ENCODE results near the gene SNAPC1.
"Not testable (repeated sequence)": the region's sequence is repeated elsewhere in the genome, so short reads cannot be mapped to it uniquely, and the experiment has no call there.

The SNAPC1 gene

DNA sequence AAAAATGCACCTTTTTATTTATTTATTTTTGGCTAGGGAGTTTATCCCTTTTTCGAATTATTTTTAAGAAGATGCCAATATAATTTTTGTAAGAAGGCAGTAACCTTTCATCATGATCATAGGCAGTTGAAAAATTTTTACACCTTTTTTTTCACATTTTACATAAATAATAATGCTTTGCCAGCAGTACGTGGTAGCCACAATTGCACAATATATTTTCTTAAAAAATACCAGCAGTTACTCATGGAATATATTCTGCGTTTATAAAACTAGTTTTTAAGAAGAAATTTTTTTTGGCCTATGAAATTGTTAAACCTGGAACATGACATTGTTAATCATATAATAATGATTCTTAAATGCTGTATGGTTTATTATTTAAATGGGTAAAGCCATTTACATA, 14.9 kb upstream of the SNAPC1 start:
- Histone ChIP-seq H3K27ac (ENCODE audit: low read depth, low read length) (no peak overlapping the region), H3K9me3 (ENCODE audit: control insufficient read depth in 1 of 2, low read length in 2 of 2) (no peaks in the 10 kb centered on the region), H3K4me3 (ENCODE audit: low read depth in 1 of 2, low read length in 2 of 2) (no peak overlapping the region), H3K27me3 (ENCODE audit: control insufficient read depth in 1 of 2, insufficient read depth in 2 of 2, low read length in 2 of 2) (no peaks in the 10 kb centered on the region), H3K9ac (ENCODE audit: low read depth in 1 of 2, low read length in 2 of 2) (no peak overlapping the region), H3K36me3 (ENCODE audit: control insufficient read depth in 1 of 2, insufficient read depth in 2 of 2, low read length in 2 of 2) (peaks cover 18 to 27% of the 10 kb centered on the region in 2 donors), H3K4me1 (ENCODE audit: control insufficient read depth in 1 of 2, insufficient read depth in 2 of 2, low read length in 2 of 2) (peaks cover 11 to 21% of the 10 kb centered on the region in 2 donors)

DNA sequence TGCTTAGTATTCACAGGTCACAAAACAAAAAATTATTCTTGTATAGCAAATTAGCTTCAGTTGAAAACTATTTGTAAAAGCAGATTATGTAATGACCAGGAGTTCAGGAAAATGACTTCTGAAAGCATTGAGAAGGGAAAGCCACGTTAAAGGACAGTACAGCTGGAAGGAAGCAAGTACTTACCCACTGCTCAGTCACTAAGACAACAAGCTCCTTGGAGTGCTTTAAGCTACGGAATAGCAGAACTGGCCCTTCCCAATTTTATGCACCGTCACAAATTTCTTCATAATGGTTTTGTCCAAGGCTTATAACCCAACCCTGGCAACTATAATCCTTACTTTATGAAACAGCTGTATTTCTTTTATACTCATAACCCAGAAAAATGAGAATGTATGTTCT, 13.0 kb upstream of the SNAPC1 start:
- peaks cover 11 to 15% of the 10 kb centered on the region in 2 donors for H3K36me3 ChIP-seq (ENCODE audit: control insufficient read depth in 1 of 2, insufficient read depth in 2 of 2, low read length in 2 of 2)
- peaks cover 11 to 24% of the 10 kb centered on the region in 2 donors for H3K4me1 ChIP-seq (ENCODE audit: control insufficient read depth in 1 of 2, insufficient read depth in 2 of 2, low read length in 2 of 2)
- H3K27me3 ChIP-seq (ENCODE audit: control insufficient read depth in 1 of 2, insufficient read depth in 2 of 2, low read length in 2 of 2) = no peaks in the 10 kb centered on the region
- H3K9ac ChIP-seq (ENCODE audit: low read depth in 1 of 2, low read length in 2 of 2) = no peak overlapping the region
- no peak overlapping the region for H3K27ac ChIP-seq (ENCODE audit: low read depth, low read length)
- no peak overlapping the region for H3K4me3 ChIP-seq (ENCODE audit: low read depth in 1 of 2, low read length in 2 of 2)
- H3K9me3 ChIP-seq (ENCODE audit: control insufficient read depth in 1 of 2, low read length in 2 of 2) = no peaks in the 10 kb centered on the region

DNA sequence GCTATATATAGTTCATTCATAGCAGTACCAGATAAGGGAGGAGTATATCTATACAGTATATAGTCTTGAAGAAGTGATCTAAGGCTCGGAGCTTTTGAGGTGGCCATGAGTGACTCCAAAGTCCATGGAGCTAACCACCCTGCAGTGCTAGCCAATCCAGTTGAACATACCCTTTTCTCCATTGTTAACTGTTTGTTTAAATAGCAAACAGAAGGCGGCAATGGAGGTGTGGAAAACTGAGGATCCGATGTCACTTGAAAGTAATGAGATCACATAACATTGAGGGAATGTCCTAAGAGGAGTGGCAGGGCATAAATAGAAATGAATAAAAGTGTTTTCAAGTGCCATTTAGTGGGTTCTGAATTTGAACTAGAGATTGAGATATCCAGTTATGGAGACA, 12.4 kb upstream of the SNAPC1 start:
- Histone ChIP-seq H3K36me3 (ENCODE audit: control insufficient read depth in 1 of 2, insufficient read depth in 2 of 2, low read length in 2 of 2) (peaks cover 6 to 15% of the 10 kb centered on the region in 2 donors), H3K27ac (ENCODE audit: low read depth, low read length) (no peak overlapping the region), H3K27me3 (ENCODE audit: control insufficient read depth in 1 of 2, insufficient read depth in 2 of 2, low read length in 2 of 2) (no peaks in the 10 kb centered on the region), H3K9ac (ENCODE audit: low read depth in 1 of 2, low read length in 2 of 2) (no peak overlapping the region), H3K9me3 (ENCODE audit: control insufficient read depth in 1 of 2, low read length in 2 of 2) (no peaks in the 10 kb centered on the region), H3K4me1 (ENCODE audit: control insufficient read depth in 1 of 2, insufficient read depth in 2 of 2, low read length in 2 of 2) (peaks cover 11 to 24% of the 10 kb centered on the region in 2 donors), H3K4me3 (ENCODE audit: low read depth in 1 of 2, low read length in 2 of 2) (peak overlapping the region in 1 of 2 donors; percentile 34)

DNA sequence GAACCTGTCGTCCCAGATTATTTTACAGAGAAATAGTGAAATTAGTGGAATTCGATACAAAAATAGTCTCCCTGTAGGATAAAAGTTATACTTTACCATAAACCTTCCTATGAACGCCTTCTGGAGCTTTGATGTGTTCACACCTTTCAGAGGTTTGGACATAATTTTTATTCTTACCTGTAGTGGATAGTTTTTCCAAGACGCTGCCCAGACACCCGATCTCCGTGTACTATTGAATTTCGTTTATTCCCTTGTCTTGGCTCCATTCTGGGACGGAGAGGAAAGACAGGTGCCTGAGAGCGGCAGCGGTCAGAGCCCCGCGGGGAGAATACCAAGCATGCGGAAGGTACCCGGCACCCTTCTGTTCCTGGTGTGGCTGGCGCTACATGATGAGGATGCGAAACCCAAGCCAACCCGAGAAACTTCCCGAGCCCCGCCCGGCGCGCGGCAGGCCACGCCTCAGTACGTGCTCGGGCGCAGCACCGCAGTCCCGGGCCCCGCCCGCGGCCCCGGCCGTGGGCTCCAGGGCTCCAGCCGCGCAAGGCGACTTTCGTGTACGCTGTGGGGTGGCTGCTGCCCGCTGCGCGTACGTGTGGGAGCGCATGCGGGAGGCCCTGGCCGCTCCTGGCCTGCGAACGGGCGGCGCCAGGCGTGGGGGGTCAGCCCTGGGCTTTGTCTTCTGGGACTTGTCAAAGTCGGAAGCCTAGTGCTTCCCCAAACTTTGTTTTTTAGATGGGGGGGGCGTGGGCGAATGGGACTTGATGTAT, 11.3 kb upstream of the SNAPC1 start:
- Histone ChIP-seq H3K27me3 (ENCODE audit: control insufficient read depth in 1 of 2, insufficient read depth in 2 of 2, low read length in 2 of 2) (no peaks in the 10 kb centered on the region), H3K27ac (ENCODE audit: low read depth, low read length) (peak overlapping the region; percentile 80), H3K9me3 (ENCODE audit: control insufficient read depth in 1 of 2, low read length in 2 of 2) (no peaks in the 10 kb centered on the region), H3K9ac (ENCODE audit: low read depth in 1 of 2, low read length in 2 of 2) (peak overlapping the region; percentile 48 to 73), H3K4me3 (ENCODE audit: low read depth in 1 of 2, low read length in 2 of 2) (peak overlapping the region; percentile 68 to 79), H3K4me1 (ENCODE audit: control insufficient read depth in 1 of 2, insufficient read depth in 2 of 2, low read length in 2 of 2) (peaks cover 11 to 24% of the 10 kb centered on the region in 2 donors), H3K36me3 (ENCODE audit: control insufficient read depth in 1 of 2, insufficient read depth in 2 of 2, low read length in 2 of 2) (peaks cover 0 to 15% of the 10 kb centered on the region in 2 donors)

DNA sequence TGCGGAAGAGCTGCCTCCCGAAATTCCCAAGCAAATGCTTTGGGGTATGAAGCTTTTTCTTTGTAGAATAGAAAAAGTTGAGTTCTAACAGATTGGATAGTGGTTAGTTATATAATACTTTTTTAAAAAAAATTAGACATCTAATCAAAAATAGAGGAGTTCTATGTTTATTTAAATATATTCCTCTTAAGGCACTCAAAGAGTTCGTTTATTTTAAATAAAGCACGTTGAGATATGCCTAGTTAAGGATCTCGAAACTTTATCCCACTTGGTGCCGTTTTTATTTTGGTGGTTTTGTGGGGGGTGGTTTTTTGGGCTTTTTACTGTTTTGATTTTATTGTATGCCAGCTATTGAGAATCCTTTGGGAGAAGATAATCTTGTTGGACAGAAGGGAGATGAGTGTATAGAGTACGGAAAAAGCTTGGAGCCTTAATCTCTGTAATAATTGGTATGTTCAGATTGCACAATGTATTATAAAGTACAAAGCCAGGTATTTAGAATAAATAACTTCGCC, 10.7 kb upstream of the SNAPC1 start:
- Histone ChIP-seq H3K27ac (ENCODE audit: low read depth, low read length) (no peak overlapping the region), H3K9ac (ENCODE audit: low read depth in 1 of 2, low read length in 2 of 2) (peak overlapping the region; percentile 48 to 73), H3K4me3 (ENCODE audit: low read depth in 1 of 2, low read length in 2 of 2) (peak overlapping the region; percentile 68 to 79), H3K27me3 (ENCODE audit: control insufficient read depth in 1 of 2, insufficient read depth in 2 of 2, low read length in 2 of 2) (no peaks in the 10 kb centered on the region), H3K9me3 (ENCODE audit: control insufficient read depth in 1 of 2, low read length in 2 of 2) (no peaks in the 10 kb centered on the region), H3K4me1 (ENCODE audit: control insufficient read depth in 1 of 2, insufficient read depth in 2 of 2, low read length in 2 of 2) (peaks cover 11 to 24% of the 10 kb centered on the region in 2 donors), H3K36me3 (ENCODE audit: control insufficient read depth in 1 of 2, insufficient read depth in 2 of 2, low read length in 2 of 2) (peaks cover 0 to 15% of the 10 kb centered on the region in 2 donors)

DNA sequence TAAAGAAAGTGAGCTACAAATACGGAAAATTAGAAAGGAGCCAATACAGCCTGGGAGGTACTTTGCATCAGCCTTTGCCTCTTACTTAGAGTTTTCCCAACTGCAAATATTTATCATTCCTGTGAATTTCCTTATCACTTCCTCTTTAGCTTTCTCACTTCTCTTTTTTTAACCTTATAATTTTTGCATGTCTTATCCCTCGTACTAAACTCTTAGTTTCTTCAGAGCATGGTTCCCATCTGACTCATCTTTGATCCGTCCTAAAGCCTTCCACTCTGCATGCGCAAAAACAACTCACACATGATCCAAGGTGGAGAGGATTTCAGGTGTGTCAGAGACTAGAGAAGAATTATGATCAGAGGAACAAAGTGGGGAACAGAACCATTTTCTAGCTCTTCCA, 9.6 kb upstream of the SNAPC1 start:
- Histone ChIP-seq H3K27me3 (ENCODE audit: control insufficient read depth in 1 of 2, insufficient read depth in 2 of 2, low read length in 2 of 2) (no peaks in the 10 kb centered on the region), H3K9me3 (ENCODE audit: control insufficient read depth in 1 of 2, low read length in 2 of 2) (no peaks in the 10 kb centered on the region), H3K9ac (ENCODE audit: low read depth in 1 of 2, low read length in 2 of 2) (no peak overlapping the region), H3K4me1 (ENCODE audit: control insufficient read depth in 1 of 2, insufficient read depth in 2 of 2, low read length in 2 of 2) (peaks cover 11 to 24% of the 10 kb centered on the region in 2 donors), H3K27ac (ENCODE audit: low read depth, low read length) (no peak overlapping the region), H3K36me3 (ENCODE audit: control insufficient read depth in 1 of 2, insufficient read depth in 2 of 2, low read length in 2 of 2) (peaks cover 0 to 10% of the 10 kb centered on the region in 2 donors), H3K4me3 (ENCODE audit: low read depth in 1 of 2, low read length in 2 of 2) (no peak overlapping the region)

DNA sequence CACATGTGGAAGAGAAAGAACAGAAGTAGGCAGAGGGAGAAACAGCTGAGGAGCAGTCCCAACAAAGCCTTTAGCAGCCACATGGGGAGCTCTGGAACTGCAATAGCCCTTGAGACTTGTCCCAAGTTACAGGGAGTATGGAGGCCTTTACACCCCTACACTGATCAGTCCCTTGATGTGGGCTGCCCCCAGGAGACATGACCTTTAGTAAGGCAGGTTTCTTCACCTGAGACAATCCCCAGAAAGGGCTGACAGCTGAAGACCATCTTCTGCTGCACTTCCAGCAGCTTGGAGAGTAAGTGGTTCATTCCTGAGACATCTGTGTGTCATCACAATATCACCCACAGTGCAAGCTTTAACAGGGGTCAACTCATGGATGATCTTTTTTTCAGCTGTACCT, 8.6 kb upstream of the SNAPC1 start:
- Histone ChIP-seq H3K4me1 (ENCODE audit: control insufficient read depth in 1 of 2, insufficient read depth in 2 of 2, low read length in 2 of 2) (peaks cover 11 to 24% of the 10 kb centered on the region in 2 donors), H3K9me3 (ENCODE audit: control insufficient read depth in 1 of 2, low read length in 2 of 2) (no peaks in the 10 kb centered on the region), H3K36me3 (ENCODE audit: control insufficient read depth in 1 of 2, insufficient read depth in 2 of 2, low read length in 2 of 2) (peaks cover 0 to 3% of the 10 kb centered on the region in 2 donors), H3K27ac (ENCODE audit: low read depth, low read length) (no peak overlapping the region), H3K9ac (ENCODE audit: low read depth in 1 of 2, low read length in 2 of 2) (no peak overlapping the region), H3K4me3 (ENCODE audit: low read depth in 1 of 2, low read length in 2 of 2) (no peak overlapping the region), H3K27me3 (ENCODE audit: control insufficient read depth in 1 of 2, insufficient read depth in 2 of 2, low read length in 2 of 2) (no peaks in the 10 kb centered on the region)

DNA sequence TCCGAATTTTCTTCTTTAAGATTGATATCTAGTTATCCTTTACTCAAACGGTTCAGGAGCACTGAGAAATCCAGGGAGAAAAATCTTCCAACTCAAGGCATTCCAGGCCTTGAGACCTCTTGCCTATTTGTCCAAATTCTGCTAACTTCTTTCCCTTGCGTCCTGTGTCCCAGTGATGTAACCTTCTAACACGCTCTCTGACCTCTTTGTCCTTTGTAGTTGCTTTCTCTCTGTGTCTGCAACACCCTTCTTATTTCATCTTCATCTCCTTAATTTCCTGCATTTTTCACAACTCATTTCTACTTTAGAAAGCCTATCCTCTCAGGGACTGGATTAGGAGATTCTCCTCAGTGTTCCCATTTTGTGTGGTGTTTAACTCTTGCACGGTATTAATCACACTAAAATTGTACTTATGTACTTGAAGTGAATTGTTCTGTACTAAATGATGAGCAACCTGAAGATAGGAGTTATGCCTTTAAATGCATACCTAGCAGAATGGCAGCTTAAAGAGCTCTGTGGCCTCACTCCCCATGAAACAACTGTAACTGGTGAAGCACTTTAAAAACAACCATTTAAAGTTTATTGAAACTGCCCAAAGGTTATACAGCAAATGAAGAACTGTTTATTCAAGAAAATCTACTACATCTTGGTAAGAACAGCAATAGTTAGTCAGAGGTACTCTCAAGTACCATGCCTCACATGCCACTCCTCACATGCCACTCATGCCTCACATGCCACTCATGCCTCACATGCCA, 7.4 kb upstream of the SNAPC1 start:
- no peaks in the 10 kb centered on the region for H3K9me3 ChIP-seq (ENCODE audit: control insufficient read depth in 1 of 2, low read length in 2 of 2)
- H3K36me3 ChIP-seq (ENCODE audit: control insufficient read depth in 1 of 2, insufficient read depth in 2 of 2, low read length in 2 of 2) = no peaks in the 10 kb centered on the region
- H3K4me3 ChIP-seq (ENCODE audit: low read depth in 1 of 2, low read length in 2 of 2) = no peak overlapping the region
- no peak overlapping the region for H3K27ac ChIP-seq (ENCODE audit: low read depth, low read length)
- H3K9ac ChIP-seq (ENCODE audit: low read depth in 1 of 2, low read length in 2 of 2) = no peak overlapping the region
- H3K4me1 ChIP-seq (ENCODE audit: control insufficient read depth in 1 of 2, insufficient read depth in 2 of 2, low read length in 2 of 2) = peaks cover 8 to 18% of the 10 kb centered on the region in 2 donors
- no peaks in the 10 kb centered on the region for H3K27me3 ChIP-seq (ENCODE audit: control insufficient read depth in 1 of 2, insufficient read depth in 2 of 2, low read length in 2 of 2)

DNA sequence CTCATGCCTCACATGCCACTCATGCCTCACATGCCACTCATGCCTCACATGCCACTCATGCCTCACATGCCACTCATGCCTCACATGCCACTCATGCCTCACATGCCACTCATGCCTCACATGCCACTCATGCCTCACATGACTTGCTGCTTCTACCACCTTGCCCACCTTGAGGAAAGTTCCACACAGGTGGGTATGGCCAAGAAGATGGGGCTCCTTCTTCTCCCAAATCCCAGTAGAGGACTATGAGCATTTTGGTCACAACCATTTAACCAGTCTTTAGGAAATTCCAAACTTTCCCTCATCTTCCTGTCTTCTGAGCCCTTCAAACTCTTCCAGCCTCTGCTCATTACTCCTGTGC, 6.9 kb upstream of the SNAPC1 start:
- not testable (repeated sequence) for H3K9ac ChIP-seq (ENCODE audit: low read depth in 1 of 2, low read length in 2 of 2); H3K36me3 ChIP-seq (ENCODE audit: control insufficient read depth in 1 of 2, insufficient read depth in 2 of 2, low read length in 2 of 2); H3K9me3 ChIP-seq (ENCODE audit: control insufficient read depth in 1 of 2, low read length in 2 of 2); H3K27me3 ChIP-seq (ENCODE audit: control insufficient read depth in 1 of 2, insufficient read depth in 2 of 2, low read length in 2 of 2); H3K4me3 ChIP-seq (ENCODE audit: low read depth in 1 of 2, low read length in 2 of 2); H3K27ac ChIP-seq (ENCODE audit: low read depth, low read length)
- H3K4me1 ChIP-seq (ENCODE audit: control insufficient read depth in 1 of 2, insufficient read depth in 2 of 2, low read length in 2 of 2) = peaks cover 6 to 12% of the 10 kb centered on the region in 2 donors

DNA sequence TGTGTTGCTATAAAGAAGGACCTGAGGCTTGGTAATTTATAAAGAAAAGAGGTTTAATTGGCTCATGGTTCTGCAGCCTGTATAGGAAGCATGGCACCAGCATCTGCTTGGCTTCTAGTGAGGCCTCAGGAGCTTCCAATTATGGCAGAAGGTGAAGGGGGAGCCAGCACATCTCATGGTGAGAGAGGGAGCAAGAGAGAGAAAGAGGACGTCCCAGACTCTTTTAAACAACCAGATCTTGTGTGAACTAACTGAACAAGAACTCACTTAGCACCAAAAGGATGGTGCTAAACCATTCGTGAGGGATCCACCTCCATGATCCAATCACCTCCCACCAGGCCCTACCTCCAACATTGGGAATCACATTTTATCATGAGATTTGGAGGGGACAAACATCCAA, 6.1 kb upstream of the SNAPC1 start:
- Histone ChIP-seq H3K36me3 (ENCODE audit: control insufficient read depth in 1 of 2, insufficient read depth in 2 of 2, low read length in 2 of 2) (no peaks in the 10 kb centered on the region), H3K4me3 (ENCODE audit: low read depth in 1 of 2, low read length in 2 of 2) (no peak overlapping the region), H3K4me1 (ENCODE audit: control insufficient read depth in 1 of 2, insufficient read depth in 2 of 2, low read length in 2 of 2) (peaks cover 6 to 12% of the 10 kb centered on the region in 2 donors), H3K9ac (ENCODE audit: low read depth in 1 of 2, low read length in 2 of 2) (no peak overlapping the region), H3K9me3 (ENCODE audit: control insufficient read depth in 1 of 2, low read length in 2 of 2) (no peaks in the 10 kb centered on the region), H3K27me3 (ENCODE audit: control insufficient read depth in 1 of 2, insufficient read depth in 2 of 2, low read length in 2 of 2) (no peaks in the 10 kb centered on the region), H3K27ac (ENCODE audit: low read depth, low read length) (no peak overlapping the region)

All from duodenal mucosa (tissue), 2 donors.